OCI-LY3 (cell line): Measurements from ENCODE around the gene LRRC4B.

Source experiments
- H2AFZ ChIP-seq: fragments of 200-600, 300-600 bp; shearing (Covaris generic); 2 replicates; pipeline ENCODE4 v1.6.0; 2014; ENCODE audit warnings: antibody characterized with exemption, low read depth, low read length
- H3K27ac ChIP-seq: fragments of 200-600, 300-600 bp; sonication (generic); 2 replicates; pipeline ENCODE4 v1.5.1; 2014; ENCODE audit warnings: mild to moderate bottlenecking, low read length, moderate library complexity, mixed read lengths
- H3K27me3 ChIP-seq: fragments of 200-600, 300-600 bp; sonication (generic); 2 replicates; pipeline ENCODE4 v1.6.1; 2014; ENCODE audit warnings: low read depth, low read length, mixed read lengths
- H3K36me3 ChIP-seq: fragments of 200-600, 300-600 bp; sonication (generic); replicated peaks from 2 replicates; pipeline ENCODE3; 2014; ENCODE audit warnings: low read depth, low read length, mixed read lengths
- H3K4me1 ChIP-seq: fragments of 300-600, 200-600 bp; sonication (generic); 2 replicates; pipeline ENCODE4 v1.6.1; 2014; ENCODE audit warnings: low read length, mixed read lengths
- H3K4me2 ChIP-seq: fragments of 200-600, 300-600 bp; sonication (generic); 2 replicates; pipeline ENCODE4 v1.6.1; 2014; ENCODE audit warnings: low read length, mixed read lengths
- H3K4me3 ChIP-seq: fragments of 300-600, 200-600 bp; sonication (generic); 2 replicates; pipeline ENCODE4 v1.5.1; 2014; ENCODE audit warnings: antibody characterized with exemption, mild to moderate bottlenecking, low read length, moderate library complexity
- H3K79me2 ChIP-seq: fragments of 300-600, 200-600 bp; shearing (Covaris generic); 2 replicates; pipeline ENCODE4 v1.6.1; 2014; ENCODE audit warnings: mild to moderate bottlenecking, low read length, mixed read lengths
- H3K9ac ChIP-seq: fragments of 300-600, 200-600 bp; shearing (Covaris generic); 2 replicates; pipeline ENCODE4 v1.6.0; 2014; ENCODE audit warnings: mild to moderate bottlenecking, low read length, moderate library complexity
- H3K9me3 ChIP-seq: fragments of 200-600, 300-600 bp; shearing (Covaris generic); 2 replicates; pipeline ENCODE4 v1.6.1; 2014; ENCODE audit warnings: low read length, mixed read lengths; ENCODE audit not compliant: insufficient read depth
- H4K20me1 ChIP-seq: fragments of 200-600, 300-600 bp; sonication (generic); 2 replicates; pipeline ENCODE4 v1.6.1; 2016; ENCODE audit warnings: low read length, mixed read lengths; ENCODE audit not compliant: insufficient read depth
- EZH2phosphoT487 ChIP-seq: fragments of 200-600 bp; shearing (Covaris generic); IDR thresholded peaks from 2 replicates; pipeline ENCODE4 v1.6.1; 2018; ENCODE audit warnings: antibody characterized with exemption, mixed run types, low read depth
- TF ChIP-seq, protein P1 (sequence below): fragments of 200-600, 300-600 bp; sonication (generic); IDR thresholded peaks from 2 replicates; pipeline ENCODE4 v1.5.1; 2014; ENCODE audit warnings: antibody characterized with exemption, low read length, low read depth

LRRC4B gene

GRCh38 chr19:50492303-50493052 lies 75.8 kb downstream of the LRRC4B start:
- TF ChIP-seq, protein P1, sequence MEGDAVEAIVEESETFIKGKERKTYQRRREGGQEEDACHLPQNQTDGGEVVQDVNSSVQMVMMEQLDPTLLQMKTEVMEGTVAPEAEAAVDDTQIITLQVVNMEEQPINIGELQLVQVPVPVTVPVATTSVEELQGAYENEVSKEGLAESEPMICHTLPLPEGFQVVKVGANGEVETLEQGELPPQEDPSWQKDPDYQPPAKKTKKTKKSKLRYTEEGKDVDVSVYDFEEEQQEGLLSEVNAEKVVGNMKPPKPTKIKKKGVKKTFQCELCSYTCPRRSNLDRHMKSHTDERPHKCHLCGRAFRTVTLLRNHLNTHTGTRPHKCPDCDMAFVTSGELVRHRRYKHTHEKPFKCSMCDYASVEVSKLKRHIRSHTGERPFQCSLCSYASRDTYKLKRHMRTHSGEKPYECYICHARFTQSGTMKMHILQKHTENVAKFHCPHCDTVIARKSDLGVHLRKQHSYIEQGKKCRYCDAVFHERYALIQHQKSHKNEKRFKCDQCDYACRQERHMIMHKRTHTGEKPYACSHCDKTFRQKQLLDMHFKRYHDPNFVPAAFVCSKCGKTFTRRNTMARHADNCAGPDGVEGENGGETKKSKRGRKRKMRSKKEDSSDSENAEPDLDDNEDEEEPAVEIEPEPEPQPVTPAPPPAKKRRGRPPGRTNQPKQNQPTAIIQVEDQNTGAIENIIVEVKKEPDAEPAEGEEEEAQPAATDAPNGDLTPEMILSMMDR: no peak
- no peak for TF ChIP-seq EZH2phosphoT487
- Histone ChIP-seq H3K27ac (no peak overlapping the region), H2AFZ (no peak overlapping the region), H3K27me3 (peaks cover 5% of the 10 kb centered on the region; the same call in 1 of the 2 replicates), H4K20me1 (no peaks in the 10 kb centered on the region), H3K4me2 (no peak overlapping the region), H3K36me3 (no peaks in the 10 kb centered on the region), H3K9me3 (no peaks in the 10 kb centered on the region), H3K79me2 (no peaks in the 10 kb centered on the region), H3K4me3 (no peak overlapping the region), H3K9ac (no peak overlapping the region), H3K4me1 (no peaks in the 10 kb centered on the region)

DNA sequence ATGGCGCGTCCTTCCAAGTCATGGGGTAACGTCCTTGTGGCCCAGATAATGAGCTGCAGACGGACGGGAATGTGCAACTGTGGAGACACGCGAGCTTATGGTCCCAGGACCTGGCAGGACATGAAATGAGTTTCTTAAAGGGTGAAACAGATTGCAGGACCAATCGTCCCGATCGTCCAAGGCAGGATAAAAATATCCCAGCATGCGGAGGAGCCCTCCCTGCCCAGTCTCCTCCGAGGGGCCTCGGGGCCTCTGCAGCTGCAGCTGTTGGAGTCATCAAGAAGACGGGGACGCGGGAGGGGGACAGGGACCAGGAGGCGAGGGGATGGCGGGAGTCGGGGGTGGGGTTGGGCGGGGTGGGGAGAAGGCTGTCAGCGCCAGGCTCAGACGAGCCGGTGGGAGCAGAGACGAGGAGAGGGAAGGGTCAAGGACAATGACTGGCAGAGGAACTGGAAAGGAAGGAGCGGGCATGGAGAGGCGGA lies 77.2 kb downstream of the LRRC4B start:
- Histone ChIP-seq H3K27ac (no peak overlapping the region), H2AFZ (no peak overlapping the region), H3K27me3 (peaks cover 10% of the 10 kb centered on the region; the same call in 1 of the 2 replicates), H3K4me3 (no peak overlapping the region), H3K79me2 (no peaks in the 10 kb centered on the region), H3K9ac (no peak overlapping the region), H3K9me3 (no peaks in the 10 kb centered on the region), H3K4me1 (no peaks in the 10 kb centered on the region), H4K20me1 (0 out of 2 replicates have a peak, but pooled peaks cover 3% of the 10 kb centered on the region), H3K36me3 (peaks cover 10% of the 10 kb centered on the region), H3K4me2 (no peak overlapping the region)
- TF ChIP-seq, protein P1: no peak

DNA sequence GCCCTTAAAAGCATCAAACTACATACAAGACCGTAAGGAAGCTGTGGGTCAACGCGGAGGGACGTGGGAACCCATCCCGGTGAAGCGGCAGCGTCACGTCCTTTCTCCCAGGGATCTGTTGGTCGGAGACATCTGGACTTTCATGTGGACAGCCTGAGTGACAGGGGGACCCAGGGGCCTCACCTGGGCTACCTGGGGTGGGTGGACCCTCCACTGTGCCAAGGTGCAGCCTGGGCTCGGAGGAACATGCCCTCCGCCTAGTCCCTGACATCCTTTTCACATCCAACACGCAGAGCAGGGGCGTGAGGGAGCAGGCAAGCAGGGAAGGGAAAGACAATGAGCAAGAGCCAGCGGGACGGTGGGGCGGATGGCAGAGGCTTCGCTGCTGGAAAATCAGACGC lies 77.8 kb downstream of the LRRC4B start:
- H2AFZ ChIP-seq: no peak overlapping the region
- H3K9me3 ChIP-seq: no peaks in the 10 kb centered on the region
- no peak overlapping the region for H3K4me2 ChIP-seq
- 0 out of 2 replicates have a peak, but pooled peaks cover 3% of the 10 kb centered on the region for H4K20me1 ChIP-seq
- no peak overlapping the region for H3K9ac ChIP-seq
- H3K79me2 ChIP-seq: no peaks in the 10 kb centered on the region
- no peaks in the 10 kb centered on the region for H3K4me1 ChIP-seq
- H3K36me3 ChIP-seq: peaks cover 15% of the 10 kb centered on the region
- no peak overlapping the region for H3K27ac ChIP-seq
- no peak overlapping the region for H3K4me3 ChIP-seq
- peaks cover 10% of the 10 kb centered on the region; the same call in 1 of the 2 replicates for H3K27me3 ChIP-seq
- no peak for TF ChIP-seq EZH2phosphoT487
- TF ChIP-seq, protein P1: no peak

GRCh38 chr19:50489461-50490011 lies 78.7 kb downstream of the LRRC4B start:
- Histone ChIP-seq H3K79me2 (no peaks in the 10 kb centered on the region), H3K27ac (no peak overlapping the region), H3K4me3 (no peak overlapping the region), H4K20me1 (0 out of 2 replicates have a peak, but pooled peaks cover 3% of the 10 kb centered on the region), H2AFZ (no peak overlapping the region), H3K36me3 (peaks cover 24% of the 10 kb centered on the region), H3K27me3 (peaks cover 7% of the 10 kb centered on the region; the same call in 1 of the 2 replicates), H3K4me1 (no peaks in the 10 kb centered on the region), H3K9ac (no peak overlapping the region), H3K9me3 (no peaks in the 10 kb centered on the region), H3K4me2 (no peak overlapping the region)
- TF ChIP-seq EZH2phosphoT487: no peak
- TF ChIP-seq, protein P1: no peak
